Measurements from ENCODE around the gene INTS13.

Gene INTS13

DNA sequence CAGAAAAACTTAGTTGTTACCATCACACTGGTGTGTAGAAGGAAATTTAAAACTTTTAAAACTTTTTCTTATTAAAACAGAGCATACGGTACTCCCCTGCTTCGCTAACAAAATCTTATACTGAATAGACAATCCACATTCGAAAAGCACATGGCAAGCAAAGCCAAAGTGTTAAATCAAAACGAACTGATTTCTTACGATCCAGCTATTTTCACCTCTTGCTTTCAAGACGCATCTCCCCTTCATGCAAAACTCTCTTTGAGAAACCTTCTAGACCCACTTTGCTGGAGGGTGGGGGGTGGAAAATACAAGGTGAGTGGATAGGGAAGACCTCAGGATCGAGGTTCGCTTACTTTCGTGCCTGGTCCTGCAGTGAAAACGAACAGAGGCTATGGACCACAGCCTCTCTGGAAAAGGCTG lies 328 bp downstream of the INTS13 start:
- DNase-seq (ENCODE audit: low read depth): no peak
- in situ Hi-C loops (cut with HindIII; ENCODE audit: low sequenced_read_pairs): no loop called here
- no peak for TF ChIP-seq CTCF (IDR thresholded peaks at IDR 0.05; ENCODE audit: low read depth, low read length, missing control alignments)
- H3K4me3 ChIP-seq (ENCODE audit: low read depth, low read length): peak overlapping the region; percentile 92

GRCh38 chr12:26936559-26937442 lies 980 bp downstream of the INTS13 start:
- in situ Hi-C loops (cut with HindIII; ENCODE audit: low sequenced_read_pairs): no loop called here
- DNase-seq (ENCODE audit: low read depth): no peak
- no peak for TF ChIP-seq CTCF (IDR thresholded peaks at IDR 0.05; ENCODE audit: low read depth, low read length, missing control alignments)
- H3K4me3 ChIP-seq (ENCODE audit: low read depth, low read length): peak overlapping the region; percentile 92

DNA sequence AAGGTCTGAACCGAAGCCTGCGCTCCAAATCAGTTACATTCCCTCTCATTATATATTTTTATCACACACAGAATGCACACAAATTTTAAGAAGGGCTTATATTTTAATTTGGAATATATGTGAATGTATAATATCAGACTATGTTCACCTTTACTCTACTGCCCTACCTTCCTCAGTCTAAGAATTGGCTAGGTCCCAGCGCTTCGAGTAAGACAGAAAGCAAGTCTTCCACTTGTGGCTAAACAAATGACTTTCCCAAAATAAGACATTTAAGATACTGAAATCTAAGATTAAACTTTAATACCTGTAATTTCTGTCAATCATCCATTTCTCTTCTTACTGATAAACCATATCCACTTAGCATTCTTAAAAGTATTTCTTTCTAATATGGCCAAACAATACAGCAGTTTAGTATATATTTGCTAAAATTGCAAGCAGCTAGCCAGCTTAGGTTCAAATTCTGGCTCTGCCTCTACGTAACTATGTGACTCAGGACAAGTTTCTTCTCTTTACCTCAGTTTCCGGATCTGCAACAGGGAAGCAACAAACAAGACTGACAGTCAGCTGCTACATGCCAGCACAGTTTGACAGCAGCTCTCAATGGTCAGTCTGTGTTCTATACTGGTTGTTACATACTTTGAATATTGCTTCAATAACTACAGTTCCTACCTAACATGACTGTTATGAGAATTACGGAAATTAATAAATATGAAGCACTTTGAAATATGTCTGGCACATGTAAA lies 2.0 kb downstream of the INTS13 start:
- DNase-seq (ENCODE audit: low read depth): no peak
- no peak overlapping the region for H3K4me3 ChIP-seq (ENCODE audit: low read depth, low read length)
- no peak for TF ChIP-seq CTCF (IDR thresholded peaks at IDR 0.05; ENCODE audit: low read depth, low read length, missing control alignments)
- in situ Hi-C loops (cut with HindIII; ENCODE audit: low sequenced_read_pairs): no loop called here

DNA sequence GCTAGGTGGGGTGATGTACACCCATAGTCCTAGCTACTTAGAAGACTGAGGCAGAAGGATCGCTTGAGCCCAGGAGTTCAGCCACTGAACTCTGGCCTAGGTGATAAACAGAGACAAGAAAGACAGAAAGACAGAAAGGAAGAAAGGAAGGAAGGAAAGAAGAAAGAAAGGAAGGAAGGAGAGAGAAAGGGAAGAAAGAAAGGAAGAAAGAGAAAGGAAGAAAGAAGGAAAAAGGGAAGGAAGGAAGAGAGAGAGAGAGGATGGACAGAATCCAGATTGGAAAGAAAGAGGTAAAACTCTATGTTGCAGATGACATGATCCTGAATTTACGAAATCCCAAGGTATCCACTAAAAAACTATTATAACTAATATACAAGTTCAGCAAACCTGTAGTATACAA lies 8.2 kb downstream of the INTS13 start:
- TF ChIP-seq CTCF (IDR thresholded peaks at IDR 0.05; ENCODE audit: low read depth, low read length, missing control alignments): no peak
- H3K4me3 ChIP-seq (ENCODE audit: low read depth, low read length): no peak overlapping the region
- DNase-seq (ENCODE audit: low read depth): no peak
- in situ Hi-C loops (cut with HindIII; ENCODE audit: low sequenced_read_pairs): no loop called here

- no peak for TF ChIP-seq CTCF (IDR thresholded peaks at IDR 0.05; ENCODE audit: low read depth, low read length, missing control alignments)
- no peak overlapping the region for H3K4me3 ChIP-seq (ENCODE audit: low read depth, low read length)
- in situ Hi-C loops (cut with HindIII; ENCODE audit: low sequenced_read_pairs): no loop called here
- no peak for DNase-seq (ENCODE audit: low read depth)
These were observed 9.1 kb downstream of the INTS13 start for GRCh38 chr12:26928661-26929060.

GRCh38 chr12:26921886-26922285 lies 15.9 kb downstream of the INTS13 start:
- DNase-seq (ENCODE audit: low read depth): no peak
- H3K4me3 ChIP-seq (ENCODE audit: low read depth, low read length): no peak overlapping the region
- in situ Hi-C loops (cut with HindIII; ENCODE audit: low sequenced_read_pairs): no loop called here
- TF ChIP-seq CTCF (IDR thresholded peaks at IDR 0.05; ENCODE audit: low read depth, low read length, missing control alignments): no peak

All from astrocyte of the cerebellum (primary cell).